HepG2 (cell line): ENCODE data around the gene C10orf71. TPM values are rescaled to one million over a fixed set of nuclear protein-coding genes. Genes with fewer than 3 reads are reported as not detected.

ENCODE experiments used
- ATAC-seq: fragments of 200-7000 bp; cut with Tn5 transposase; 3 replicates; pipeline ENCODE4 v1.9.1; 2020; ENCODE audit warnings: mild to moderate bottlenecking, moderate library complexity
- BruUV-seq: library from RNA; stranded (reverse); fragments of 400-500 nt; replicated peaks from 2 replicates; lab custom pipeline; 2021; lab: Mats Ljungman, UMichigan
- CTCF ChIA-PET: fragments of 300-600 bp; formaldehyde crosslinking; extraction: SDS; loops from one replicate; lab custom pipeline; 2021; ENCODE audit warnings: low total read pairs, inconsistent platforms, low intra/inter-chr PET ratio; lab: Yijun Ruan, JAX
- POLR2A ChIA-PET: fragments of 350-600 bp; sonication (Branson Sonifier 250); formaldehyde crosslinking; loops from one replicate; lab custom pipeline; 2020; ENCODE audit warnings: antibody characterized with exemption, inconsistent platforms; lab: Yijun Ruan, JAX
- DNase-seq: peaks from one replicate; pipeline ENCODE4 v3.0.0-alpha.2; 2015; ENCODE audit warnings: low spot score
- FAIRE-seq: peaks from 3 replicates; lab custom pipeline; 2011; peaks lifted over from hg19 to GRCh38; lab: Jason Lieb, UNC
- H2AFZ ChIP-seq: one replicate; pipeline ENCODE4 v1.6.1; 2011; ENCODE audit warnings: low read length, inconsistent platforms
- H3K27ac ChIP-seq: fragments of 300-600 bp; 3 replicates; pipeline ENCODE4 v1.8.0; 2011; ENCODE audit warnings: mixed run types, mild to moderate bottlenecking, mixed read lengths, low read length, inconsistent platforms; ENCODE audit not compliant: insufficient read depth; ENCODE audit errors: extremely low read length
- H3K27me3 ChIP-seq, 2 experiments: fragments of 200-600 bp in 1 of 2; 2 replicates in 1 of 2; 3 replicates in 1 of 2; pipeline versions ENCODE4 v1.6.0 to v1.8.0; 2011; ENCODE audit warnings: low read length in 2 of 2, mild to moderate bottlenecking in 2 of 2, moderate library complexity in 2 of 2, inconsistent platforms in 1 of 2; ENCODE audit not compliant: insufficient read depth in 2 of 2, control insufficient read depth in 1 of 2
- H3K36me3 ChIP-seq, 2 experiments: fragments of 200-600 bp in 1 of 2; replicated peaks in 1 of 2; 2 replicates in 1 of 2; 3 replicates in 1 of 2; pipeline versions ENCODE4 v1.5.1 to v1.8.0; 2011; ENCODE audit warnings: low read length in 2 of 2, inconsistent platforms in 1 of 2; ENCODE audit not compliant: insufficient read depth in 2 of 2, control insufficient read depth in 1 of 2
- H3K4me1 ChIP-seq: 2 replicates; pipeline ENCODE4 v1.5.1; 2012; ENCODE audit warnings: low read length, inconsistent platforms; ENCODE audit not compliant: insufficient read depth
- H3K4me2 ChIP-seq: 2 replicates; pipeline ENCODE4 v1.6.0; 2011; ENCODE audit warnings: low read depth, low read length, inconsistent platforms
- H3K4me3 ChIP-seq, 3 experiments: fragments of 200-600 bp in 1 of 3; sonication (generic), shearing (Covaris generic) in 1 of 3; replicated peaks in 1 of 3; 2 replicates each; pipeline ENCODE4 v1.5.1; 2011 to 2016; ENCODE audit warnings: low read length in 3 of 3, inconsistent platforms in 2 of 3, low read depth in 2 of 3, mild to moderate bottlenecking in 2 of 3, control low read depth in 1 of 3, mixed read lengths in 1 of 3; ENCODE audit not compliant: insufficient read depth in 1 of 3
- H3K79me2 ChIP-seq: one replicate; pipeline ENCODE4 v1.6.1; 2011; ENCODE audit warnings: low read length, inconsistent platforms; ENCODE audit not compliant: insufficient read depth
- H3K9ac ChIP-seq: 2 replicates; pipeline ENCODE4 v1.6.0; 2011; ENCODE audit warnings: mild to moderate bottlenecking, low read depth, low read length, inconsistent platforms; ENCODE audit not compliant: insufficient read depth
- H3K9me3 ChIP-seq: 2 replicates; pipeline ENCODE4 v1.5.1; 2012; ENCODE audit warnings: mild to moderate bottlenecking, low read length
- H4K20me1 ChIP-seq: 2 replicates; pipeline ENCODE4 v1.6.0; 2011; ENCODE audit warnings: inconsistent platforms, mild to moderate bottlenecking, low read length, moderate library complexity; ENCODE audit not compliant: insufficient read depth
- DMAP1 ChIP-seq: IDR thresholded peaks from 2 replicates; pipeline ENCODE4 v1.6.1; 2016
- HHEX ChIP-seq: IDR thresholded peaks from 2 replicates; pipeline ENCODE4 v1.6.1; 2016; ENCODE audit warnings: control low read depth
- RARG ChIP-seq: sonication (generic); formaldehyde crosslinking; IDR thresholded peaks from 2 replicates; pipeline ENCODE4 v1.4.0; 2020; ENCODE audit warnings: low read depth, mild to moderate bottlenecking, missing genetic modification reagents
- SCMH1 ChIP-seq: sonication (generic); formaldehyde crosslinking; IDR thresholded peaks from 2 replicates; pipeline ENCODE4 v1.9.0; 2021; ENCODE audit warnings: missing genetic modification reagents, mild to moderate bottlenecking, borderline replicate concordance
- SMC3 ChIP-seq: IDR thresholded peaks from 2 replicates; pipeline ENCODE4 v1.6.1; 2011; ENCODE audit warnings: low read length, improper control_type of control experiment
- ZBTB42 ChIP-seq: sonication (generic); formaldehyde crosslinking; IDR thresholded peaks from 2 replicates; pipeline ENCODE4 v1.5.0; 2020; ENCODE audit warnings: mild to moderate bottlenecking, missing genetic modification reagents
- ZFP41 ChIP-seq: sonication (generic); formaldehyde crosslinking; IDR thresholded peaks from 2 replicates; pipeline ENCODE4 v1.4.0; 2020; ENCODE audit warnings: mild to moderate bottlenecking, missing genetic modification reagents, borderline replicate concordance
- ZNF337 ChIP-seq: sonication (generic); formaldehyde crosslinking; IDR thresholded peaks from 2 replicates; pipeline ENCODE4 v1.5.1; 2020; ENCODE audit warnings: missing genetic modification reagents, low read depth, mild to moderate bottlenecking, borderline replicate concordance
- ZNF772 ChIP-seq: sonication (generic); formaldehyde crosslinking; IDR thresholded peaks from 2 replicates; pipeline ENCODE4 v1.5.0; 2020; ENCODE audit warnings: mild to moderate bottlenecking, missing genetic modification reagents
- WGBS: methylation state at CpG from one replicate; pipeline ENCODE4 v1.1.6; 2017; ENCODE audit warnings: low lambda C conversion rate; 5-methylcytosine and 5-hydroxymethylcytosine counted together
- in situ Hi-C: cut with HindIII; loops from 2 replicates; pipeline ENCODE4 v1.10.0; 2017; ENCODE audit warnings: low pct_unique_long_range_greater_than_20kb; ENCODE audit not compliant: extremely low pct_ligation_motif_present
- intact Hi-C: fragments of 100-400 bp; cut with micrococcal nuclease; formaldehyde crosslinking; loops from one replicate; pipeline ENCODE4 v1.10.0; 2022; ENCODE audit not compliant: unreplicated experiment
- polyA plus RNA-seq, 8 experiments: library from polyadenylated mRNA; depleted of rRNA in 3 of 8; stranded (reverse) in 7 of 8; unstranded in 1 of 8; fragments of >200 nt; fragmentation: Illumina TruSeq in 4 of 8; extraction: Trizol in 4 of 8; gene quantifications; 2 replicates each; pipeline versions ENCODE4 v1.2.1 to v1.2.3, GENCODE V29; 2011 to 2016; ENCODE audit warnings: low read depth in 4 of 8, missing spikeins in 1 of 8, mixed read lengths in 1 of 8; ENCODE audit not compliant: insufficient read depth in 1 of 8
- total RNA-seq, 5 experiments: library from RNA; depleted of rRNA; stranded (reverse); fragments of >200 nt; fragmentation: Illumina TruSeq; extraction: Trizol; gene quantifications; 2 replicates each; pipeline ENCODE4 v1.2.3, GENCODE V29; 2016; ENCODE audit warnings: low read depth in 1 of 5
- TF ChIP-seq, protein P1 (sequence below), 2 experiments: sonication (generic) in 1 of 2; formaldehyde crosslinking in 1 of 2; IDR thresholded peaks; 2 replicates each; pipeline versions ENCODE4 v1.4.0 to v1.6.1; 2018 to 2020; ENCODE audit warnings: missing genetic modification reagents in 2 of 2, borderline replicate concordance in 1 of 2, low read depth in 1 of 2, mild to moderate bottlenecking in 1 of 2, missing biosample characterization in 1 of 2
- TF ChIP-seq, protein P2 (sequence below): sonication (generic); formaldehyde crosslinking; conservative IDR thresholded peaks from 2 replicates; pipeline ENCODE4 v1.4.0; 2020; ENCODE audit warnings: missing genetic modification reagents
- TF ChIP-seq, protein P3 (sequence below): sonication (generic); formaldehyde crosslinking; IDR thresholded peaks from 2 replicates; pipeline ENCODE4 v1.4.0; 2020; ENCODE audit warnings: missing genetic modification reagents, borderline replicate concordance
- TF ChIP-seq, protein P4 (sequence below): IDR thresholded peaks from 2 replicates; pipeline ENCODE4 v1.6.1; 2012; ENCODE audit warnings: inconsistent platforms
- TF ChIP-seq, protein P5 (sequence below): sonication (generic); formaldehyde crosslinking; conservative IDR thresholded peaks from 2 replicates; pipeline ENCODE4 v1.8.0; 2022; ENCODE audit warnings: low read depth, missing genetic modification reagents

Gene C10orf71
- total and polyA plus RNA-seq, 2 of the 13 experiments (the other 11 are each of a cell fraction or from before 2014, with no cell fraction given): not detected

DNA sequence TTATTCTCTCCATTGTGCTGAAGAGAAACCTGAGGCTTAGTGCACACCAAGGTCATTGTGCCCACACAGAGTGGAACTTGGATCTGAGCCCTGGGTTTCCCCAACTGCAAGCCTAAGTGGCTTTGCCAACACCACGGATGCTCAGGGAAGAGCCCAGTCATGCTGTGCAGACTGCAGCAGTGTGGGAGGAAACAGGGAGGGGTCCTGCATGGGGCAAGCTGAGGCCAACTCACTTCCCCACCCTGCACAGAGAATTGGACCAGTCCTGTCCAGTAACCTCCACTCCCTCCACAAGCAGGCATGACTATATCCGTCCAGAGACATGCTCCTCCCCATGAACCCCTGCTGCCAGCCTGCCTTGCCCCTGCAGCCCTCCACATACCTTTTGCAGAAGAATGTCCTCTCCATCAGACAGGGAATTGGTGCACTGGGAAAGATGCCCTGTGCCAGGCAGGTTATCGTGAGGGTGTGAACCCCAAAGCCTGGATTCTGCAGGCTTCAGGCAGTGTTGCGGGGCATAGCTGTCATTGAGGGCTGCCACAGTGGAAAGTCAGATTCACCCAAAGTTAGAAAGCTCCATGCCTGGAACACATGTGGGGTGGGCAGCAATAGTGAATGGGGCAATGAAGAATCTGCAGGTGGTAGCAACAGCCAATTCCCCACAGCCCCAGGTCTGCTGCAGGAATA is 52.0 kb downstream of the C10orf71 start:
- intact Hi-C loops: no loop called here
- TF ChIP-seq, protein P1, sequence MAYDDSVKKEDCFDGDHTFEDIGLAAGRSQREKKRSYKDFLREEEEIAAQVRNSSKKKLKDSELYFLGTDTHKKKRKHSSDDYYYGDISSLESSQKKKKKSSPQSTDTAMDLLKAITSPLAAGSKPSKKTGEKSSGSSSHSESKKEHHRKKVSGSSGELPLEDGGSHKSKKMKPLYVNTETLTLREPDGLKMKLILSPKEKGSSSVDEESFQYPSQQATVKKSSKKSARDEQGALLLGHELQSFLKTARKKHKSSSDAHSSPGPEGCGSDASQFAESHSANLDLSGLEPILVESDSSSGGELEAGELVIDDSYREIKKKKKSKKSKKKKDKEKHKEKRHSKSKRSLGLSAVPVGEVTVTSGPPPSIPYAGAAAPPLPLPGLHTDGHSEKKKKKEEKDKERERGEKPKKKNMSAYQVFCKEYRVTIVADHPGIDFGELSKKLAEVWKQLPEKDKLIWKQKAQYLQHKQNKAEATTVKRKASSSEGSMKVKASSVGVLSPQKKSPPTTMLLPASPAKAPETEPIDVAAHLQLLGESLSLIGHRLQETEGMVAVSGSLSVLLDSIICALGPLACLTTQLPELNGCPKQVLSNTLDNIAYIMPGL (CRISPR knock-in tag; IDR thresholded peaks at IDR 0.05; ENCODE audit: borderline replicate concordance in 1 of 2, low read depth in 1 of 2): no peak
- TF ChIP-seq, protein P2, sequence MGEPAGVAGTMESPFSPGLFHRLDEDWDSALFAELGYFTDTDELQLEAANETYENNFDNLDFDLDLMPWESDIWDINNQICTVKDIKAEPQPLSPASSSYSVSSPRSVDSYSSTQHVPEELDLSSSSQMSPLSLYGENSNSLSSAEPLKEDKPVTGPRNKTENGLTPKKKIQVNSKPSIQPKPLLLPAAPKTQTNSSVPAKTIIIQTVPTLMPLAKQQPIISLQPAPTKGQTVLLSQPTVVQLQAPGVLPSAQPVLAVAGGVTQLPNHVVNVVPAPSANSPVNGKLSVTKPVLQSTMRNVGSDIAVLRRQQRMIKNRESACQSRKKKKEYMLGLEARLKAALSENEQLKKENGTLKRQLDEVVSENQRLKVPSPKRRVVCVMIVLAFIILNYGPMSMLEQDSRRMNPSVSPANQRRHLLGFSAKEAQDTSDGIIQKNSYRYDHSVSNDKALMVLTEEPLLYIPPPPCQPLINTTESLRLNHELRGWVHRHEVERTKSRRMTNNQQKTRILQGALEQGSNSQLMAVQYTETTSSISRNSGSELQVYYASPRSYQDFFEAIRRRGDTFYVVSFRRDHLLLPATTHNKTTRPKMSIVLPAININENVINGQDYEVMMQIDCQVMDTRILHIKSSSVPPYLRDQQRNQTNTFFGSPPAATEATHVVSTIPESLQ: no peak
- no peak for TF ChIP-seq DMAP1 (CRISPR knock-in tag)
- TF ChIP-seq, protein P3, sequence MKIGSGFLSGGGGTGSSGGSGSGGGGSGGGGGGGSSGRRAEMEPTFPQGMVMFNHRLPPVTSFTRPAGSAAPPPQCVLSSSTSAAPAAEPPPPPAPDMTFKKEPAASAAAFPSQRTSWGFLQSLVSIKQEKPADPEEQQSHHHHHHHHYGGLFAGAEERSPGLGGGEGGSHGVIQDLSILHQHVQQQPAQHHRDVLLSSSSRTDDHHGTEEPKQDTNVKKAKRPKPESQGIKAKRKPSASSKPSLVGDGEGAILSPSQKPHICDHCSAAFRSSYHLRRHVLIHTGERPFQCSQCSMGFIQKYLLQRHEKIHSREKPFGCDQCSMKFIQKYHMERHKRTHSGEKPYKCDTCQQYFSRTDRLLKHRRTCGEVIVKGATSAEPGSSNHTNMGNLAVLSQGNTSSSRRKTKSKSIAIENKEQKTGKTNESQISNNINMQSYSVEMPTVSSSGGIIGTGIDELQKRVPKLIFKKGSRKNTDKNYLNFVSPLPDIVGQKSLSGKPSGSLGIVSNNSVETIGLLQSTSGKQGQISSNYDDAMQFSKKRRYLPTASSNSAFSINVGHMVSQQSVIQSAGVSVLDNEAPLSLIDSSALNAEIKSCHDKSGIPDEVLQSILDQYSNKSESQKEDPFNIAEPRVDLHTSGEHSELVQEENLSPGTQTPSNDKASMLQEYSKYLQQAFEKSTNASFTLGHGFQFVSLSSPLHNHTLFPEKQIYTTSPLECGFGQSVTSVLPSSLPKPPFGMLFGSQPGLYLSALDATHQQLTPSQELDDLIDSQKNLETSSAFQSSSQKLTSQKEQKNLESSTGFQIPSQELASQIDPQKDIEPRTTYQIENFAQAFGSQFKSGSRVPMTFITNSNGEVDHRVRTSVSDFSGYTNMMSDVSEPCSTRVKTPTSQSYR: no peak
- no peak for TF ChIP-seq HHEX
- TF ChIP-seq ZFP41 (CRISPR knock-in tag): no peak
- no peak for TF ChIP-seq SCMH1 (CRISPR knock-in tag)
- TF ChIP-seq SMC3: no peak
- no peak for TF ChIP-seq ZNF337 (CRISPR knock-in tag)
- no peak for TF ChIP-seq ZBTB42
- TF ChIP-seq, protein P4, sequence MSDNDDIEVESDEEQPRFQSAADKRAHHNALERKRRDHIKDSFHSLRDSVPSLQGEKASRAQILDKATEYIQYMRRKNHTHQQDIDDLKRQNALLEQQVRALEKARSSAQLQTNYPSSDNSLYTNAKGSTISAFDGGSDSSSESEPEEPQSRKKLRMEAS: no peak
- TF ChIP-seq ZNF772 (CRISPR knock-in tag): no peak
- TF ChIP-seq, protein P5, sequence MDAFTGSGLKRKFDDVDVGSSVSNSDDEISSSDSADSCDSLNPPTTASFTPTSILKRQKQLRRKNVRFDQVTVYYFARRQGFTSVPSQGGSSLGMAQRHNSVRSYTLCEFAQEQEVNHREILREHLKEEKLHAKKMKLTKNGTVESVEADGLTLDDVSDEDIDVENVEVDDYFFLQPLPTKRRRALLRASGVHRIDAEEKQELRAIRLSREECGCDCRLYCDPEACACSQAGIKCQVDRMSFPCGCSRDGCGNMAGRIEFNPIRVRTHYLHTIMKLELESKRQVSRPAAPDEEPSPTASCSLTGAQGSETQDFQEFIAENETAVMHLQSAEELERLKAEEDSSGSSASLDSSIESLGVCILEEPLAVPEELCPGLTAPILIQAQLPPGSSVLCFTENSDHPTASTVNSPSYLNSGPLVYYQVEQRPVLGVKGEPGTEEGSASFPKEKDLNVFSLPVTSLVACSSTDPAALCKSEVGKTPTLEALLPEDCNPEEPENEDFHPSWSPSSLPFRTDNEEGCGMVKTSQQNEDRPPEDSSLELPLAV (CRISPR knock-in tag): no peak
- TF ChIP-seq RARG (CRISPR knock-in tag): no peak
- no peaks in the 10 kb centered on the region for H3K27me3 ChIP-seq
- no peaks in the 10 kb centered on the region for H3K9me3 ChIP-seq
- no peaks in the 10 kb centered on the region for H3K36me3 ChIP-seq
- POLR2A ChIA-PET: no interaction called here
- H2AFZ ChIP-seq: no peak overlapping the region
- DNase-seq (no peak), FAIRE-seq (no peak), ATAC-seq (no peak)
- H3K4me3 ChIP-seq: no peak overlapping the region
- no peak overlapping the region for H3K9ac ChIP-seq
- in situ Hi-C loops: no loop called here
- H3K27ac ChIP-seq: no peak overlapping the region
- CTCF ChIA-PET: no interaction called here
- 20% methylated on average over 4 of the region's 4 CpGs for WGBS
- H3K4me2 ChIP-seq: no peak overlapping the region
- no peaks in the 10 kb centered on the region for H4K20me1 ChIP-seq
- no peaks in the 10 kb centered on the region for H3K4me1 ChIP-seq
- H3K79me2 ChIP-seq: no peaks in the 10 kb centered on the region
- BruUV-seq: no TSS peak
